Endothelial cell of umbilical vein (primary cell): Measurements from ENCODE around the gene RPS18. TPM values are rescaled to one million over a fixed set of nuclear protein-coding genes. Genes with fewer than 3 reads are reported as not detected.

Experiments
- BruUV-seq: library from RNA; stranded (reverse); fragments of 400-500 nt; replicated peaks from 2 replicates; lab custom pipeline; 2021; lab: Mats Ljungman, UMichigan
- CTCF ChIA-PET: fragments of 300-600, 350-600 bp; sonication (Branson Sonifier 250); formaldehyde crosslinking; loops from one replicate; lab custom pipeline; 2021; ENCODE audit warnings: antibody characterized with exemption, inconsistent platforms; lab: Charles Lee
- POLR2A ChIA-PET: fragments of 300-600, 350-600 bp; sonication (Branson Sonifier 250); formaldehyde crosslinking; loops from one replicate; lab custom pipeline; 2021; ENCODE audit warnings: antibody characterized with exemption, inconsistent platforms; lab: Charles Lee
- DNase-seq: peaks from one replicate; pipeline ENCODE4 v3.0.0-alpha.2; 2011; ENCODE audit warnings: low read depth, low spot score
- FAIRE-seq: peaks from 2 replicates; lab custom pipeline; 2011; peaks lifted over from hg19 to GRCh38; lab: Jason Lieb, UNC
- H2AFZ ChIP-seq: 2 replicates; pipeline ENCODE4 v1.6.0; 2012; ENCODE audit warnings: low read depth, low read length, control low read depth, inconsistent platforms
- H3K27ac ChIP-seq: 2 replicates; pipeline ENCODE4 v1.5.1; 2011; ENCODE audit warnings: low read depth, mild to moderate bottlenecking, control low read depth, low read length, moderate library complexity; ENCODE audit not compliant: insufficient read depth
- H3K27me3 ChIP-seq, 2 experiments: 2 replicates each; pipeline versions ENCODE4 v1.6.0 to v1.6.1; 2011; ENCODE audit warnings: low read length in 2 of 2, mixed read lengths in 1 of 2; ENCODE audit not compliant: control insufficient read depth in 2 of 2, insufficient read depth in 2 of 2
- H3K36me3 ChIP-seq, 2 experiments: 2 replicates in 1 of 2; 3 replicates in 1 of 2; pipeline ENCODE4 v1.5.1; 2011; ENCODE audit warnings: low read length in 2 of 2, mild to moderate bottlenecking in 1 of 2, moderate library complexity in 1 of 2; ENCODE audit not compliant: control insufficient read depth in 2 of 2, insufficient read depth in 2 of 2; ENCODE audit errors: extremely low read depth in 1 of 2
- H3K4me1 ChIP-seq: 3 replicates; pipeline ENCODE4 v1.5.1; 2011; ENCODE audit warnings: mild to moderate bottlenecking, low read length; ENCODE audit not compliant: control insufficient read depth, insufficient read depth; ENCODE audit errors: extremely low read depth
- H3K4me2 ChIP-seq: 2 replicates; pipeline ENCODE4 v1.6.1; 2011; ENCODE audit warnings: low read length, control low read depth, mixed read lengths; ENCODE audit not compliant: insufficient read depth
- H3K4me3 ChIP-seq, 3 experiments: fragments of 200-600 bp in 1 of 3; sonication (generic), shearing (Covaris generic) in 1 of 3; replicated peaks in 1 of 3; 2 replicates each; pipeline ENCODE4 v1.5.1; 2011 to 2016; ENCODE audit warnings: control low read depth in 3 of 3, low read length in 3 of 3, mild to moderate bottlenecking in 2 of 3, inconsistent platforms in 1 of 3, low read depth in 1 of 3, moderate library complexity in 1 of 3; ENCODE audit not compliant: insufficient read depth in 1 of 3
- H3K79me2 ChIP-seq: 2 replicates; pipeline ENCODE4 v1.6.0; 2012; ENCODE audit warnings: low read length, inconsistent platforms; ENCODE audit not compliant: control insufficient read depth, insufficient read depth
- H3K9ac ChIP-seq: replicated peaks from 2 replicates; pipeline ENCODE3; 2011; ENCODE audit warnings: low read length, control low read depth; ENCODE audit not compliant: insufficient read depth; ENCODE audit errors: extremely low read depth
- H3K9me1 ChIP-seq: replicated peaks from 3 replicates; pipeline ENCODE4 v1.6.0; 2011; ENCODE audit warnings: mild to moderate bottlenecking, low read length; ENCODE audit not compliant: control insufficient read depth, insufficient read depth; ENCODE audit errors: extremely low read depth
- H3K9me3 ChIP-seq: replicated peaks from 2 replicates; pipeline ENCODE4 v1.5.1; 2012; ENCODE audit warnings: low read length, inconsistent platforms; ENCODE audit not compliant: control insufficient read depth, insufficient read depth
- H4K20me1 ChIP-seq: replicated peaks from 2 replicates; pipeline ENCODE3; 2011; ENCODE audit warnings: mild to moderate bottlenecking, low read length; ENCODE audit not compliant: control insufficient read depth, insufficient read depth; ENCODE audit errors: extremely low read depth
- GATA2 ChIP-seq: IDR thresholded peaks from 2 replicates; pipeline ENCODE4 v1.7.0; 2011; ENCODE audit warnings: low read depth, mild to moderate bottlenecking, moderate library complexity, mixed read lengths, low read length; ENCODE audit not compliant: insufficient read length, insufficient read depth
- JUN ChIP-seq: IDR thresholded peaks from 2 replicates; pipeline ENCODE4 v1.6.1; 2011; ENCODE audit warnings: borderline replicate concordance, low read depth; ENCODE audit not compliant: insufficient read length, insufficient read depth
- MYC ChIP-seq: IDR thresholded peaks from one replicate; pipeline ENCODE4 v1.6.1; 2011; ENCODE audit warnings: mild to moderate bottlenecking, low read depth, low read length
- POLR2A ChIP-seq: IDR thresholded peaks from 2 replicates; pipeline ENCODE4 v1.6.1; 2012; ENCODE audit warnings: low read depth, mild to moderate bottlenecking, control low read depth, low read length
- POLR2AphosphoS5 ChIP-seq: IDR thresholded peaks from 2 replicates; pipeline ENCODE4 v1.6.1; 2012; ENCODE audit warnings: low read depth, mild to moderate bottlenecking, control low read depth, low read length, moderate library complexity; ENCODE audit not compliant: insufficient read depth
- dilution Hi-C: fragments of 300-500 bp; cut with MboI; formaldehyde crosslinking; loops from one replicate; pipeline ENCODE4 v1.15.0; 2019; ENCODE audit warnings: low sequenced_read_pairs; ENCODE audit not compliant: extremely low pct_ligation_motif_present
- intact Hi-C: fragments of 100-400 bp; cut with micrococcal nuclease; formaldehyde crosslinking; loops from one replicate; pipeline ENCODE4 v1.10.0; 2022
- polyA plus RNA-seq, 4 experiments: library from polyadenylated mRNA; depleted of rRNA in 3 of 4; stranded (reverse) in 3 of 4; unstranded in 1 of 4; fragments of >200 nt; gene quantifications; 2 replicates each; pipeline versions ENCODE4 v1.2.1 to v1.2.3, GENCODE V29; 2011 to 2012; ENCODE audit warnings: missing spikeins in 1 of 4
- total RNA-seq: library from RNA; stranded (reverse); gene quantifications from 2 replicates; pipeline ENCODE4 v1.2.3, GENCODE V29; 2021
- TF ChIP-seq, protein P1 (sequence below): IDR thresholded peaks from 2 replicates; pipeline ENCODE4 v1.6.1; 2011; ENCODE audit not compliant: insufficient read depth, insufficient read length

The RPS18 gene
- total and polyA plus RNA-seq, 2 donors (not counting 3 experiments of a cell fraction or from before 2014, with no cell fraction given): 2,336 to 5,541 TPM

DNA sequence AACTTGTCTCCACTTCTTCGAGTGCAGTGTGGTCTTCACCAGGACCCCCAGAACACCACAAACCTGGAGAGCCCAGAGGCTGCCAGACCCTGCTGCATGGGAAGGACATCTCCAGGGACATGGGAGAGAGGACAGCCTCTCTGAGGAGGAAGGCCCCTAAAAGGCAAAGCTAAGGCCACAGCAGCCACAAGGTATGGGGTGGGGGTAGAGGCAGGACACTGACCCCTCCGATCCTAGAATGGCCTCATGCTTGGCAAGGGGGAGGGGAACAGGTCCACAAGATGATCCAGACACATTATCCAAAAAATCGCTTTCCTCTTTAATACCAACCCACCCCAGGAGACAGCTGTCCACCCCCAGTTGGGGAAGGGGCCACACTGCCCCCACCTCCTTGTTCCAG is 6.9 kb downstream of the RPS18 start:
- intact Hi-C loops: no loop called here

DNA sequence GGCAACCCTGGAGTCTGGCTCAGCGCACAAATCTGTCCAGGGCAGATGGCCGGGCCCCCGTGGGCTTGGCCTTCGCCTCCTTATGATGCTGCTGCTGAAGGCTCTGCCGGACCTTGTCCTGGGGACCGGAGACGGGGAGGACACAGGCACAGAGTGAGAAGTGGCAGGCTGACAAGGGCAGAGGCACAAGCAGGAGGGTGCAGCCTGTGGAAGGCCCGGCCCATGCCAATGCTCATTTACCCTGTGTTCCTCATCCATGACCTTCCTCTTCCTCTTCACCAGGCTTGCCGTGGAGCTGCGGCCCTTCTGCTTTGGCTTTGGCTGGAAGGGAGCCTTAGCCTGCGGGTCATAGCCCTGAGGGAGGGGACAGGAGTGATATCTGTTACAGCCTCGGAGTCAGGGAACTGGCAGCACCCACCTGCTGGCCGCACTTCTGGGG is 7.4 kb downstream of the RPS18 start:
- Histone ChIP-seq H3K27ac (no peak overlapping the region), H3K4me2 (no peak overlapping the region), H3K79me2 (peaks cover 16% of the 10 kb centered on the region), H4K20me1 (no peaks in the 10 kb centered on the region), H2AFZ (no peak overlapping the region), H3K9me3 (no peaks in the 10 kb centered on the region), H3K36me3 (peaks cover 3 to 36% of the 10 kb centered on the region in 2 experiments), H3K4me1 (peaks cover 25% of the 10 kb centered on the region), H3K27me3 (no peaks in the 10 kb centered on the region), H3K9ac (no peak overlapping the region), H3K9me1 (no peaks in the 10 kb centered on the region), H3K4me3 (no peak overlapping the region)
- POLR2A ChIA-PET: interaction anchor here (2.3 kb wide), 1 partner anchor 20 kb away, joined by 8 read pairs; no protein-coding TSS in a partner anchor
- DNase-seq: no peak
- FAIRE-seq: no peak
- intact Hi-C loops: no loop called here
- BruUV-seq: TSS peak; percentile 11
- TF ChIP-seq MYC (no peak), GATA2 (no peak), JUN (no peak)
- dilution Hi-C loops: no loop called here
- CTCF ChIA-PET: interaction anchor here (1.0 to 4.0 kb wide), 4 partner anchors 10 to 146 kb away, joined by 3 to 39 read pairs (median 6); partner anchors contain the start of genes PFDN6, RGL2 and WDR46

More for the DNA sequence above, 6.9 kb downstream of the RPS18 start:
- no peak overlapping the region for H3K9ac ChIP-seq
- no peak for TF ChIP-seq GATA2
- TF ChIP-seq, protein P1, sequence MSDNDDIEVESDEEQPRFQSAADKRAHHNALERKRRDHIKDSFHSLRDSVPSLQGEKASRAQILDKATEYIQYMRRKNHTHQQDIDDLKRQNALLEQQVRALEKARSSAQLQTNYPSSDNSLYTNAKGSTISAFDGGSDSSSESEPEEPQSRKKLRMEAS: no peak
- TF ChIP-seq POLR2A: no peak
- no peak for TF ChIP-seq POLR2AphosphoS5
- TF ChIP-seq JUN: no peak
- H3K4me3 ChIP-seq: no peak overlapping the region
- H3K27ac ChIP-seq: no peak overlapping the region
- no peak overlapping the region for H2AFZ ChIP-seq
- CTCF ChIA-PET: interaction anchor here (0.6 to 4.0 kb wide), 5 partner anchors 11 to 147 kb away, joined by 3 to 39 read pairs (median 5); partner anchors contain the start of genes PFDN6, RGL2 and WDR46
- peaks cover 29% of the 10 kb centered on the region for H3K4me1 ChIP-seq
- no peak overlapping the region for H3K4me2 ChIP-seq
- POLR2A ChIA-PET: interaction anchor here (2.3 kb wide), 1 partner anchor 21 kb away, joined by 8 read pairs; no protein-coding TSS in a partner anchor
- no peaks in the 10 kb centered on the region for H3K27me3 ChIP-seq
- FAIRE-seq (no peak), DNase-seq (no peak)
- no peaks in the 10 kb centered on the region for H3K9me1 ChIP-seq
- H4K20me1 ChIP-seq: no peaks in the 10 kb centered on the region
- no TSS peak for BruUV-seq
- dilution Hi-C loops: no loop called here
- no peaks in the 10 kb centered on the region for H3K9me3 ChIP-seq
- peaks cover 21% of the 10 kb centered on the region for H3K79me2 ChIP-seq
- H3K36me3 ChIP-seq: peaks cover 4 to 39% of the 10 kb centered on the region in 2 experiments
